SU-DHL-6 (cell line): ENCODE results near the gene GABPB1.

ENCODE experiments used
- EZH2phosphoT487 ChIP-seq: fragments of 200-600 bp; sonication (generic), shearing (Covaris generic); conservative IDR thresholded peaks from 2 replicates; pipeline ENCODE4 v1.6.1; 2018; ENCODE audit warnings: mild to moderate bottlenecking, antibody characterized with exemption, low read length, moderate library complexity, mixed read lengths
- TF ChIP-seq, protein P1 (sequence below): fragments of 200-600 bp; sonication (generic); IDR thresholded peaks from one replicate; pipeline ENCODE4 v1.5.1; 2017; ENCODE audit warnings: antibody characterized with exemption, mild to moderate bottlenecking, low read length, moderate library complexity; ENCODE audit not compliant: insufficient read depth, poor library complexity, severe bottlenecking

DNA sequence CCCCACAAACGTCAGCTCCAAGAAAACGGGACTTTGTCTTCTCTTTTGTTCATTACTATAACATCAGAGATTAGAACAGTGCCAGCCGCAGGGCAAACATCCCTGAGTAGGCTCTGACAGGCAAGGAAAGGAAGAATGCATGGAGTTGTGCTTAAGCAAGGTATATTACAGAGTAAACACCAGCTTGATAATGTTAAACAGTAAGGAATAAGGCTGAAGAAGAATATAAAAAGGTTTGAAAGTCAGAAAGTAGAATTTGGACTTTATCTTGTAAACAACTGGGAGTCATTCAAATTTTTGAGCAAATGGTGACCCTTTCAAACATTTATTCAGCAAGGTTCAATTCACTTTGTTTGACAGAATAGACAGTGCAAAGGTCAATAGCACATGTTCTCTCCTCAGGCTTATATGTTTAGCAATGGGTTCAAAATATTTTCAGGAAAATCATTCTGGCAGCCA is 11.0 kb downstream of the GABPB1 start:
- TF ChIP-seq, protein P1, sequence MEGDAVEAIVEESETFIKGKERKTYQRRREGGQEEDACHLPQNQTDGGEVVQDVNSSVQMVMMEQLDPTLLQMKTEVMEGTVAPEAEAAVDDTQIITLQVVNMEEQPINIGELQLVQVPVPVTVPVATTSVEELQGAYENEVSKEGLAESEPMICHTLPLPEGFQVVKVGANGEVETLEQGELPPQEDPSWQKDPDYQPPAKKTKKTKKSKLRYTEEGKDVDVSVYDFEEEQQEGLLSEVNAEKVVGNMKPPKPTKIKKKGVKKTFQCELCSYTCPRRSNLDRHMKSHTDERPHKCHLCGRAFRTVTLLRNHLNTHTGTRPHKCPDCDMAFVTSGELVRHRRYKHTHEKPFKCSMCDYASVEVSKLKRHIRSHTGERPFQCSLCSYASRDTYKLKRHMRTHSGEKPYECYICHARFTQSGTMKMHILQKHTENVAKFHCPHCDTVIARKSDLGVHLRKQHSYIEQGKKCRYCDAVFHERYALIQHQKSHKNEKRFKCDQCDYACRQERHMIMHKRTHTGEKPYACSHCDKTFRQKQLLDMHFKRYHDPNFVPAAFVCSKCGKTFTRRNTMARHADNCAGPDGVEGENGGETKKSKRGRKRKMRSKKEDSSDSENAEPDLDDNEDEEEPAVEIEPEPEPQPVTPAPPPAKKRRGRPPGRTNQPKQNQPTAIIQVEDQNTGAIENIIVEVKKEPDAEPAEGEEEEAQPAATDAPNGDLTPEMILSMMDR, result no peak
- no peak for TF ChIP-seq EZH2phosphoT487
